Measurements from ENCODE around the gene SLC35B2.
A peak's percentile ranks its signal among the peaks of the same experiment; 100 is the strongest.

Gene SLC35B2

DNA sequence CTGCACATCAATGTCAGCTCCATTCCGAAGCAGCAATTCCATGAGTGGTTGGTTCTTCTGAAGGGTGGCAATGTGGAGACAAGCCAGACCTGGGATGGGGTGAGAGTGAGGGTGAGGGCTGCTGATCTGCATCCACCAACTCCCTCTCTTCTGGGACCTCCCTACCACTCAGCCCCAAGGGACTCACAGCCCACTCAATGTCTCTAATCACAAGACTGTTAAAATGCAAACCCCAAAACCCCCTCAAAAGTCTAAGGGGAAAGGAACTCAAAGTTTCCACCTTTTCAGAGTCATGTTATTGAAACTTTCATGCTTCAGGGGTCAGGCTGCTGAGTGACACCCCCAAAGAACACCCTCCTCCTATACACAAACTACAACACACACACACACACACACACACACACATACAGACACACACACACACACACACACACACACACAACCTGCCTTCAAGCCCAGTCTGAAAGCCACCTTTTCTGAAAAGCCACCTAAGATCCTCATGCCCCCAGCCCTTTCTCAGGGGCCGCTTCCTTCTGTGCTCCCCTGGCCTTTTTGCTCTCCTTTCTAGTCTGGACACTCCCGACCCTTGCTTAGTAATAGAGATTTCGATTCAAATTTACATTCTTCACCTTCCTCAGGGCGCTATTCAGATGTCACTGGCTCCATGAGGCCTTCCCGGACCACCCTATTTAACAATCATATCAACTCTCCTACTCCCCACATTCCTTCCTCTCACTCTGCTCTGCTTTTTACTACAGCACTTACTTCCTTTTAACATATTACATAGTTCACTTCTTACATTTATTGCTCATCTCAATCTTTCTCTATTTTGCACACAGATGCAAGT lies 3.3 kb upstream of the SLC35B2 start:
- peaks cover 41 to 51% of the 10 kb centered on the region in 2 donors for H3K4me1 ChIP-seq (ENCODE audit: control insufficient read depth in 2 of 2, insufficient read depth in 2 of 2, low read length in 2 of 2)
- no peak overlapping the region for H3K9ac ChIP-seq (ENCODE audit: low read depth in 1 of 2, low read length in 2 of 2)
- no peak overlapping the region for H3K4me3 ChIP-seq (ENCODE audit: low read length in 2 of 2)
- H3K9me3 ChIP-seq (ENCODE audit: control insufficient read depth in 2 of 2, low read length in 2 of 2), result no peaks in the 10 kb centered on the region
- H3K36me3 ChIP-seq (ENCODE audit: control insufficient read depth in 2 of 2, insufficient read depth in 2 of 2, low read length in 2 of 2), result peaks cover 7 to 19% of the 10 kb centered on the region in 2 donors
- H3K27ac ChIP-seq (ENCODE audit: low read depth in 2 of 2, low read length in 2 of 2), result no peak overlapping the region
- H3K27me3 ChIP-seq (ENCODE audit: control insufficient read depth in 2 of 2, insufficient read depth in 2 of 2, low read length in 2 of 2), result no peaks in the 10 kb centered on the region

GRCh38 chr6:44260011-44260410 lies 2.7 kb upstream of the SLC35B2 start:
- Histone ChIP-seq H3K9ac (ENCODE audit: low read depth in 1 of 2, low read length in 2 of 2) (no peak overlapping the region), H3K27ac (ENCODE audit: low read depth in 2 of 2, low read length in 2 of 2) (no peak overlapping the region), H3K4me3 (ENCODE audit: low read length in 2 of 2) (no peak overlapping the region), H3K36me3 (ENCODE audit: control insufficient read depth in 2 of 2, insufficient read depth in 2 of 2, low read length in 2 of 2) (peaks cover 10 to 24% of the 10 kb centered on the region in 2 donors), H3K4me1 (ENCODE audit: control insufficient read depth in 2 of 2, insufficient read depth in 2 of 2, low read length in 2 of 2) (peaks cover 41 to 50% of the 10 kb centered on the region in 2 donors), H3K9me3 (ENCODE audit: control insufficient read depth in 2 of 2, low read length in 2 of 2) (no peaks in the 10 kb centered on the region), H3K27me3 (ENCODE audit: control insufficient read depth in 2 of 2, insufficient read depth in 2 of 2, low read length in 2 of 2) (no peaks in the 10 kb centered on the region)

DNA sequence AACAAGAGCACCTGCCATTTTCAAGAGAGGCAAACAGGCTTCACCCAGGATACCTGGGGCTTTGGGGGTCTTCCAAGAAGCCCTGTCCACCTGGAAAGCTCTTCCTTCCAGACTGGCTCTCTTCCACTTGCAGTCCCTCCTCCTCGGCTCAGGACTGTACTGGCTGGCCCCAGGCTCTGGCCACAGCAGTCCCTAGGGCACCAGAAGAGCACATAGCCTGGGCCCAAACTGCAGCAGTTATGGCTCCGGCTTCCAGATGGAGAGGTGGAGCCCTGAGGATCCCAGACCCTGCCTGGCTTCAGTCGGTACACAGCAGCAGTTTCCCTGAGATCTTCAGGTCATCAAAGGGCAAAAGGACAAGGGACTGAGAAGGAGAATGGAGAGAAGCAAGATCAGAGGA lies 1.6 kb upstream of the SLC35B2 start:
- no peaks in the 10 kb centered on the region for H3K27me3 ChIP-seq (ENCODE audit: control insufficient read depth in 2 of 2, insufficient read depth in 2 of 2, low read length in 2 of 2)
- peaks cover 21 to 35% of the 10 kb centered on the region in 2 donors for H3K36me3 ChIP-seq (ENCODE audit: control insufficient read depth in 2 of 2, insufficient read depth in 2 of 2, low read length in 2 of 2)

GRCh38 chr6:44258325-44258863 lies 1.1 kb upstream of the SLC35B2 start:
- Histone ChIP-seq H3K9me3 (ENCODE audit: control insufficient read depth in 2 of 2, low read length in 2 of 2) (no peaks in the 10 kb centered on the region), H3K4me1 (ENCODE audit: control insufficient read depth in 2 of 2, insufficient read depth in 2 of 2, low read length in 2 of 2) (peaks cover 25 to 34% of the 10 kb centered on the region in 2 donors), H3K9ac (ENCODE audit: low read depth in 1 of 2, low read length in 2 of 2) (no peak overlapping the region), H3K27ac (ENCODE audit: low read depth in 2 of 2, low read length in 2 of 2) (peak overlapping the region in 1 of 2 donors; percentile 88), H3K4me3 (ENCODE audit: low read length in 2 of 2) (no peak overlapping the region), H3K27me3 (ENCODE audit: control insufficient read depth in 2 of 2, insufficient read depth in 2 of 2, low read length in 2 of 2) (no peaks in the 10 kb centered on the region), H3K36me3 (ENCODE audit: control insufficient read depth in 2 of 2, insufficient read depth in 2 of 2, low read length in 2 of 2) (peaks cover 25 to 40% of the 10 kb centered on the region in 2 donors)

More for the DNA sequence above, 1.6 kb upstream of the SLC35B2 start:
- Histone ChIP-seq H3K9ac (ENCODE audit: low read depth in 1 of 2, low read length in 2 of 2) (no peak overlapping the region), H3K4me3 (ENCODE audit: low read length in 2 of 2) (no peak overlapping the region), H3K27ac (ENCODE audit: low read depth in 2 of 2, low read length in 2 of 2) (no peak overlapping the region), H3K9me3 (ENCODE audit: control insufficient read depth in 2 of 2, low read length in 2 of 2) (no peaks in the 10 kb centered on the region), H3K4me1 (ENCODE audit: control insufficient read depth in 2 of 2, insufficient read depth in 2 of 2, low read length in 2 of 2) (peaks cover 31 to 39% of the 10 kb centered on the region in 2 donors)

DNA sequence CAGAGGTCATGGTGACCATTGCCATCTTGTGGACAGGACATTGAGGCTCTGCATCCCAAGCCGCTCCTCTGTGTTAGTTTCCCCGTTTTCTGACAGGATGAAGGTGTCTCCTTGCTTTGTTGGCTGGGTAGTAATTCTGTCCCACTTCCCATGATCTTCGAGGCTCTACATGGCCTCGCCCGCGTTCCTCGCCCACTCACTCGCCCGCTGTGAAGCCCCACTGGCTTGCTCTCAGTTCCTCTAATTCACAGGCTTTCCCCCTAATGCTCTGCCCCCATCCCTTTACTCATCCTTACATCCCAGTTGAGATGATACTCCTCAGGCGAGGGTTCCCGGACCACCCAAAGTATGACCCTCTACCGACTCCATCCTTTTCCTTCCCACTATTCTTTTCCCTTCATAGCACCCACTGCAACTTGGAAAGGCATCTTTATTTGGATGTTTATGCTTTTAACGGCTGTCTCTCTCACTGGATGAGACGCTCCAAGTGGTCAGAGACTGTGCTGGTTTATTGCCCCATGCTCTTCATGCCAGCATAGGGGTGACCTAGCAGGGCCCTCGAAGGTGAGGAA lies 511 bp upstream of the SLC35B2 start:
- Histone ChIP-seq H3K27me3 (ENCODE audit: control insufficient read depth in 2 of 2, insufficient read depth in 2 of 2, low read length in 2 of 2) (no peaks in the 10 kb centered on the region), H3K4me1 (ENCODE audit: control insufficient read depth in 2 of 2, insufficient read depth in 2 of 2, low read length in 2 of 2) (peaks cover 20 to 28% of the 10 kb centered on the region in 2 donors), H3K27ac (ENCODE audit: low read depth in 2 of 2, low read length in 2 of 2) (peak overlapping the region in 1 of 2 donors; percentile 88), H3K36me3 (ENCODE audit: control insufficient read depth in 2 of 2, insufficient read depth in 2 of 2, low read length in 2 of 2) (peaks cover 31 to 46% of the 10 kb centered on the region in 2 donors), H3K9me3 (ENCODE audit: control insufficient read depth in 2 of 2, low read length in 2 of 2) (no peaks in the 10 kb centered on the region), H3K4me3 (ENCODE audit: low read length in 2 of 2) (peak overlapping the region; percentile 73 to 81), H3K9ac (ENCODE audit: low read depth in 1 of 2, low read length in 2 of 2) (peak overlapping the region; percentile 58 to 82)

DNA sequence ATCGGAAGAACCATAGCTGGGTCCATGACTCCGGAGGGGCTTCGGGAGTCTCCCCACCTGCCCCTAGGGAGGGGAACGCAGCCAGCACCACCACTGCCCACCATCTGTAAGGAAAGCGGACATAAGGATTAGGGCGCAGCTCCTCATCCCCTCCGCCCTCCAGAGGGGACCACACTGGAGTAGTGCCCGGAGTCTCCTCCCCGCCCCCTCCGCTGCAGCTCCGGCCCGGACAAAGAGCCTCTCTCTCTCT lies 628 bp downstream of the SLC35B2 start:
- Histone ChIP-seq H3K4me3 (ENCODE audit: low read length in 2 of 2) (peak overlapping the region; percentile 73 to 81), H3K27ac (ENCODE audit: low read depth in 2 of 2, low read length in 2 of 2) (peak overlapping the region; percentile 81 to 88), H3K27me3 (ENCODE audit: control insufficient read depth in 2 of 2, insufficient read depth in 2 of 2, low read length in 2 of 2) (no peaks in the 10 kb centered on the region), H3K36me3 (ENCODE audit: control insufficient read depth in 2 of 2, insufficient read depth in 2 of 2, low read length in 2 of 2) (peaks cover 38 to 52% of the 10 kb centered on the region in 2 donors), H3K4me1 (ENCODE audit: control insufficient read depth in 2 of 2, insufficient read depth in 2 of 2, low read length in 2 of 2) (peaks cover 16 to 20% of the 10 kb centered on the region in 2 donors), H3K9ac (ENCODE audit: low read depth in 1 of 2, low read length in 2 of 2) (peak overlapping the region; percentile 75 to 82), H3K9me3 (ENCODE audit: control insufficient read depth in 2 of 2, low read length in 2 of 2) (no peaks in the 10 kb centered on the region)

DNA sequence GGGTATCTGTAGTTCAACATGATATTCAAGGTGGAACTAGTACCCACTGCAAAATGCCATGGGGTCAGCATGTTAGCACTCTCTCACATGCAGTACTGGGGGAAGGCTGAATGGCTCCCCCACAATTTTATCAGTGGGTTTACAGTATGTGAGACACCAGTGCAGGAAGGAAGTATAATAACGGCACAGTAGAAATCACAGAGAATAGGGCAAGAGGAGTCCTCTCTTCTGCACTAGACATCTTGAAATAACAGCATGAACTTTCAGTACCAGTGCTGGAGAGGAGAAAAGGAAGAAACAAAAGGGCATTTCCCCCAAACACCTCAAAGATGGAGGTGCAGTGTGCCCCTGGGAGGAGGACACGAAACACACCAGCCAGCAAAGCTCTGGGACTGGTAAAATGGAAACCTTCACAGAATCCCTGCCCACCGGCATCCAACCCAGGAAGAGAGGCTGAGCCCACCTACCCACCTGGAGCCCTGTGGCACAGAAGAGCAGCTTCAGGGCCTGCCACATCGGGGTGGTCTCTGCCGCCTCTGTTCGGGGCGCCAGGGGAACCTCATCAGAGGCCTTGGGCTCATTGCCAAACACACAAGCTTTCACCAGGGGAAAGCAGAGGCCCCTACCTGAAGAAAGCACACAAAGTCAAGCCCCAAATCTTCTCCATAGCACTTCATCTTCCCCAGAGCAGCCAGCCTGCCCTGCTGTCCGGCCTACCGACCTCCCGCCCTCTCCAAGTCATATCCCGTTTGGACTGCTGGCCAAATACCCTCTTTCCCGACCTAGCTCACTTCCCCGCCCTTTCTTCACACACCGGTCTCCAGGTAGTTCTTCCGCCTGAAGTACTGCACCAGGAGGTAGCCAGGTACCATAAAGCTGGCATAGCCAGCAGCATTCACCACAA lies 1.2 kb downstream of the SLC35B2 start:
- Histone ChIP-seq H3K9me3 (ENCODE audit: control insufficient read depth in 2 of 2, low read length in 2 of 2) (no peaks in the 10 kb centered on the region), H3K4me1 (ENCODE audit: control insufficient read depth in 2 of 2, insufficient read depth in 2 of 2, low read length in 2 of 2) (peaks cover 16 to 19% of the 10 kb centered on the region in 2 donors), H3K27me3 (ENCODE audit: control insufficient read depth in 2 of 2, insufficient read depth in 2 of 2, low read length in 2 of 2) (no peaks in the 10 kb centered on the region), H3K27ac (ENCODE audit: low read depth in 2 of 2, low read length in 2 of 2) (peak overlapping the region; percentile 81 to 88), H3K9ac (ENCODE audit: low read depth in 1 of 2, low read length in 2 of 2) (peak overlapping the region; percentile 75 to 82), H3K36me3 (ENCODE audit: control insufficient read depth in 2 of 2, insufficient read depth in 2 of 2, low read length in 2 of 2) (peaks cover 42 to 55% of the 10 kb centered on the region in 2 donors), H3K4me3 (ENCODE audit: low read length in 2 of 2) (peak overlapping the region; percentile 73 to 81)

- Histone ChIP-seq H3K4me1 (ENCODE audit: control insufficient read depth in 2 of 2, insufficient read depth in 2 of 2, low read length in 2 of 2) (peaks cover 16 to 19% of the 10 kb centered on the region in 2 donors), H3K27me3 (ENCODE audit: control insufficient read depth in 2 of 2, insufficient read depth in 2 of 2, low read length in 2 of 2) (no peaks in the 10 kb centered on the region), H3K9ac (ENCODE audit: low read depth in 1 of 2, low read length in 2 of 2) (no peak overlapping the region), H3K36me3 (ENCODE audit: control insufficient read depth in 2 of 2, insufficient read depth in 2 of 2, low read length in 2 of 2) (peaks cover 49 to 62% of the 10 kb centered on the region in 2 donors), H3K9me3 (ENCODE audit: control insufficient read depth in 2 of 2, low read length in 2 of 2) (no peaks in the 10 kb centered on the region), H3K4me3 (ENCODE audit: low read length in 2 of 2) (no peak overlapping the region), H3K27ac (ENCODE audit: low read depth in 2 of 2, low read length in 2 of 2) (no peak overlapping the region)
Measured at GRCh38 chr6:44255105-44255808, 2.1 kb downstream of the SLC35B2 start.

DNA sequence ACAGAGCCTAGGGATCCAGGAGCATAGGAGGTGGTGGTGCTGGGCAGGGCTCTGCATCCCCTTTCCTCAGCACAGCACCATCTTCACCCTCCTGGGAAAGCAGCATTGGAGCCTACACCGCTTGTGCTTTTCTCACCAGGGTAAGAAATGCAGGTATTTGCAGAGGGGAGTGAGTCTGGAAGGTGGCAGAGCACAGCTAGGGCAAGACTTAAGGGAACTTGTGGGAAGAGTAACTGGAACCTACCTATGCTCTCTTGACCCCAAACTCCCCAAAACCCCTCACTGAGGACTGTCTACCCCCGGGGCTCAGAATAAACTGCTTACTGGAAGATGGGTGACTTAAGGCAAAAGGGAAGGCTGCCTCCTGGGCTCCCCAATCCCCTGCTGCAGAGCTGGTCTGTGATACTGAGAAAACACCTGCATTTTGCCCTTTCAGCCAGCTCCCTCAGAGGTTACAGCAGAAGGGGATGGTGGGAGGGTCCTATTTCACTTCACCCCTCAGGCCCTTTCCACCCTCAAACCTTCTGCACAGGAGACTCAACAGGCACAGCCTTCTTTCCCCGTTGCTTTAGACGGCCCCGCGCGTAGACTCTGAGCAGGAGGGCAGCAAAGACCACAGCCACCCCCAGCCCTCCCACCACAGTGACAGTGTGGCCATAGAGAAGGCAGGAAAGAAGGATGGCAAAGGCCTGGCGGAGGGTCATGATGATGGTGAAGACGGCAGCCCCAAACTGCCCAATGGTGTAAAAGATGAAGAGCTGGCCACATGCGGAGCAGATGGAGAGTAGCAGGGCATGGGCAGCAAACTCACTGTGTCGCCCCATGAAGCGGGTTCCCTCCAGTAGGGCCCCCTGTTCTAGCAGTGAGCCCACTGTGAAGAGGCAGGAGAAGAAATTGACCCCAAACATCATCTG lies 2.9 kb downstream of the SLC35B2 start:
- Histone ChIP-seq H3K27me3 (ENCODE audit: control insufficient read depth in 2 of 2, insufficient read depth in 2 of 2, low read length in 2 of 2) (no peaks in the 10 kb centered on the region), H3K4me3 (ENCODE audit: low read length in 2 of 2) (no peak overlapping the region), H3K9me3 (ENCODE audit: control insufficient read depth in 2 of 2, low read length in 2 of 2) (no peaks in the 10 kb centered on the region), H3K36me3 (ENCODE audit: control insufficient read depth in 2 of 2, insufficient read depth in 2 of 2, low read length in 2 of 2) (peaks cover 55 to 62% of the 10 kb centered on the region in 2 donors), H3K4me1 (ENCODE audit: control insufficient read depth in 2 of 2, insufficient read depth in 2 of 2, low read length in 2 of 2) (peaks cover 16 to 19% of the 10 kb centered on the region in 2 donors), H3K27ac (ENCODE audit: low read depth in 2 of 2, low read length in 2 of 2) (no peak overlapping the region), H3K9ac (ENCODE audit: low read depth in 1 of 2, low read length in 2 of 2) (no peak overlapping the region)

Measured in mucosa of rectum (tissue), 2 donors.